ENCODE measurements around the gene SND1.
"Not testable (repeated sequence)": the region's sequence is repeated elsewhere in the genome, so short reads cannot be mapped to it uniquely, and the experiment has no call there.

SND1 gene

DNA sequence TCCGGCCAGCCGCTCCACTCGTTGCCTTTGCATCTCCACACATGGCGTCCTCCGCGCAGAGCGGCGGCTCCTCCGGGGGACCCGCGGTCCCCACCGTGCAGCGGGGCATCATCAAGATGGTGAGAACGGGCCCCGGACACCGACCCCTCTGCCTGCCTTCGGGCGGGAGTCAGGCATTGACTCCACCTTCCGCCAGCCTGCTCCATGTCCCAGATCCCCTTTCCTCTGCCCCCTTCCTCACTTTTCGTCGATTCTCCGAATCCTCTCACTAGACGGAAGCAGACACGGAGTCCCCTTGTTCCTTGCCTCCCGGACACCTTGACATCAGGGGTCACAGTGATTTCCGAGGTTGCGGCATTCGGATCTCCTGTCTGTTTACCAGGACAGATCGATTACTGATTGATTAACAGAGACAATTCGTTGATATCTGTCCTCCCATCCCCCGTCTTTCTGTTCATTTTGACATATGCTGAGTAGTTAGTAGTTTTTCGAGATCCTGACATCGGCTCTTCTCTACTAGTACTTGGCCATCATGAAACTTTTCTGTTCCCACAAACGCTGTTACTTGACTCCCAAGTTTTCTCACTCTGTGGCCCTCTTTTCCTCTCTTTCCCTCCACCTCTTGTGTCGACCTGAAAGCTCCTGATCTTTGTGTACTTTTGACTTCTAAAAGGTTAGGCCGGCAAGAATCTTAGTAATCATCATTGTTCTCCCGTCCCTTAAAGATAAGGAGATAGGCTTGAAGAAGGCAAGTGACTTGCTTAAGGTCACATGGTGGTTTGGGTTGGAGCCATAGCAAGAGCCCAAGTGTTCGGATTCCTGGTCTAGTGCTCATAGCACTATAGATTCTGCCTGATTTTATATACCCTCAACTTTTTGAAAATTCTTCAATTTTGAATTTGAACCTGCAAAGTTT, 597 bp downstream of the SND1 start:
- DNase-seq (ENCODE audit: low spot score), result no peak

- no peak for DNase-seq (ENCODE audit: low spot score)
Observed at GRCh38 chr7:127653396-127653795, 1.4 kb downstream of the SND1 start.

- no peak for DNase-seq (ENCODE audit: low spot score)
Observed at GRCh38 chr7:127654404-127655394, 2.7 kb downstream of the SND1 start.

GRCh38 chr7:127655720-127656119, 3.7 kb downstream of the SND1 start:
- DNase-seq (ENCODE audit: low spot score), result no peak

DNA sequence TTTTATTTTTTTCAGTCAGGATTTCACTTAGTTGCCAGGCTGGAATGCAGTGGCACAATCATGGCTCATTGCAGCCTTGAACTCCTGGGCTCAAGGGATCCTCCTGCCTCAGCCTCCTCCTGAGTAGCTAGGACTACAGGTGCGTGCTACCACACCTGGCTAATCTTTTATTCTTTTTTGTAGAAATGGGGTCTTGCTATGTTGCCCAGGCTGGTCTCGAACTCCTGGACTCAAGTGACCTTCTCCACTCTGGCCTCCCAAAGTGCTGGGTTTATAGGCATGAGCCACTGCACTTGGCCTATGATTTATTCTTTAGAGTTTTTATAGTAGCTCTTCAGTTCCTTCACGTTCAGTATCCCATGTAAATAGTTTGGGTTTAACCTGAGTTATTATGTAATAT, 5.5 kb downstream of the SND1 start:
- no peak for DNase-seq (ENCODE audit: low spot score)

GRCh38 chr7:127658970-127659630, 7.1 kb downstream of the SND1 start:
- no peak for DNase-seq (ENCODE audit: low spot score)

DNA sequence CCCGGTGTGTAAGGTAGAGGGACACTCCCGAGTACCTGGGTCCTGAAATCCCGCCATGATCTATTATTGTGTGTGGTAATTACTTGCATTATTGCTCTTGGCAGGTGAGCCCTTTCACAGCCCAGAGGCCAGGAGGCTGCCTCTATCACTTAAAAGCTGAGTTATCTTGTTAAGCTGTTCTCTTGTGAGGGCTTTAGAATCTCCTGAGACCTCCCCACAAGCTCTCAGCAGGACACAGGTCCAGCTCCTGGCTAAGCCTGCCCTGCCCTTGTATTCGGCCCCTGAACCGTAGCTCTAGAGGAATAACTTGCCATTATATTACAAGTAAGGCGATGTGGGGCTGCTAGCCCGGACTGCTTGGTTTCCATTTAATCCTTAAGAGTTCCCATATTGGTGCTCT, 13.9 kb downstream of the SND1 start:
- no peak for DNase-seq (ENCODE audit: low spot score)

GRCh38 chr7:127666602-127667001, 14.6 kb downstream of the SND1 start:
- no peak for DNase-seq (ENCODE audit: low spot score)

GRCh38 chr7:127667017-127667670, 15.2 kb downstream of the SND1 start:
- DNase-seq (ENCODE audit: low spot score), result no peak

- DNase-seq (ENCODE audit: low spot score), result no peak
Observed at GRCh38 chr7:127667759-127668530, 16.0 kb downstream of the SND1 start.

GRCh38 chr7:127671341-127671740, 19.3 kb downstream of the SND1 start:
- DNase-seq (ENCODE audit: low spot score), result no peak

DNA sequence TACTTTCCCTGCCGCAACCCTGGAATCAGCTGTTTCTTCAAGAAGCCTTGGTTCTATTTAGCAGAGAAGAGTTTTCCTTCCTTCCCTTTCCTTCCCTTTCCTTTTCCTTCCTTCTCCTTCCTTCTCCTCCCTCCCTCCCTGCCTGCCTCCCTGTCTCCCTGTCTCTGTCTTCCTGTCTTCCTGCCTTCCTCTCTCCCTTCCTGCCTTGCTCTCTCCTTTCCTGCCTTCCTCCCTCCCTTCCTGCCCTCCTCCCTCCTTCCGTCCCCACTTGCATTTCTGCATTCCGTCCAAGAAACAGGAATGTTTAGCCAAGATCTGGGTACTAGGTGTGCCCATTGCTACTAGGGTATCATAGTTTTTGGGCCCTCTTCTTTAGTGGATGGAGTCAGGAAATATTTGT, 21.9 kb downstream of the SND1 start:
- DNase-seq (ENCODE audit: low spot score), result no peak

- no peak for DNase-seq (ENCODE audit: low spot score)
Observed at GRCh38 chr7:127674361-127674760, 22.4 kb downstream of the SND1 start.

DNA sequence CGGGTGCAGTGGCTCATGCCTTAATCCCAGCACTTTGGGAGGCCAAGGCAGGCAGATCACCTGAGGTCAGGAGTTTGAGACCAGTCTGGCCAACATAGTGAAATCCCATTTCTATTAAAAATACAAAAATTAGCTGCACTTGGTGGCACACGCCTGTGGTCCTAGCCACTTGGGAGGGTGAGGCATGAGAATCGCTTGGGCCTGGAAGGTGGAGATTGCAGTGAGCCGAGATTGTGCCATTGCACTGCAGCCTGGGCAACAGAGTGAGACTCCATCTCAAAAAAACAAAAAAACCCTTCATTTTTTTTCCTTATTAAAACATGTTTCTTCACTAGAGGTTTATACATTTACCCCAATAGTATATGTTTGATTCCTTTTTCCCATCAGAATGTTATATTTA, 22.9 kb downstream of the SND1 start:
- DNase-seq (ENCODE audit: low spot score), result not testable (repeated sequence)

DNA sequence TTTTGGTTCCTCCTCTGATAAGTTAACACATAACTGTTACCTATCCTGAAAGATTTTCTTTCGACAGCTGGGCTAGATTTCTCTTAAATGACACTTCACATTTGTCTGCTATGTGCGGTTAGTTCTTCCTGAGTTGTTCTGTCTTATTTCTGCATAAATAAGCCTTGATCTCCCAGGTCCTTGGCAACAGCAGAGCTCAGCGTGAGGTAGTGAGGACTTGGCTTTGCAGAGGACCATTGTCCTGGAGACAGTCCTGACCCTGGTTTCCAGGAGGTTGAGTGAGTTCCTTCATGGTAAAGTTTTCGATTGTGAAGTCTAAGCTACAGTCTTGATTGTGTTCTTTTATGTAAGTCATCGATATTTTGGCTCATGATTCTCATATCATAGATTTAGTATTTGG, 23.7 kb downstream of the SND1 start:
- no peak for DNase-seq (ENCODE audit: low spot score)

DNA sequence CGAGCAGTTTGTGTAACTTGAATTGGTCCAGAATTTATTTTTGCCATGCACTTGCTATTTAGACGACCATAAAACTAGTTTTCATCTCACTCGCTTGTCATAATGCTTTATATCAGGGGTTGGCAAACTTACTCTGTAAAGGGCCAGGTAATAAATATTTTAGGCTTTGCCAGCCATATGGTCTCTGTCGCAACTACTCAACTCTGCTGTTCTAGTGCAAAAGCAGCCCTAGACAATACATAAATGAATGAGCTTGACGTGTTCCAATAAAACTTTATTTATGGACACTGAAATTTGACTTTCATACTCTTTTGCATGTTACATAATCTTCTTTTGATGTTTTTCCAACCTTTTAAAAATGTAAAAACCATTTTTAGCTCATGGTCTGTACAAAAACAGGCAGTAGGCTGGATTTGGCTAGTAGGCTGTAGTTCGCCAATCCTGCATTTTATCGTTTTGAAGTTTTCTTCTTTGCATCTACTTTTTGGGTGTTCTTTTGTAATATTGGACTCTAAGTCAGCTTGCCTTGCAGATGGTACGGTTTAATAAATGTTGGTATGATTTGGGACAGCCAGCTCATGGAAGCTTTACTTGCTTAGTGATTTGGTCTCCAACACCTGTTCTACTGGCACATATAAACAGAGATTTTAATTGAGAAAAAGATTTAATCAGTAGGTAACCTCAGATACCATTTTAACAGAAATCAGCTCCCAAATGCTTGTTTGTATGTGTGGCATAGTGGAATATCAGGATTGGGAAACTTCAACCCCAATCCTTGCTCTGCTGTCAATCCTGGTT, 25.6 kb downstream of the SND1 start:
- no peak for DNase-seq (ENCODE audit: low spot score)

GRCh38 chr7:127678337-127678736, 26.3 kb downstream of the SND1 start:
- no peak for DNase-seq (ENCODE audit: low spot score)

DNA sequence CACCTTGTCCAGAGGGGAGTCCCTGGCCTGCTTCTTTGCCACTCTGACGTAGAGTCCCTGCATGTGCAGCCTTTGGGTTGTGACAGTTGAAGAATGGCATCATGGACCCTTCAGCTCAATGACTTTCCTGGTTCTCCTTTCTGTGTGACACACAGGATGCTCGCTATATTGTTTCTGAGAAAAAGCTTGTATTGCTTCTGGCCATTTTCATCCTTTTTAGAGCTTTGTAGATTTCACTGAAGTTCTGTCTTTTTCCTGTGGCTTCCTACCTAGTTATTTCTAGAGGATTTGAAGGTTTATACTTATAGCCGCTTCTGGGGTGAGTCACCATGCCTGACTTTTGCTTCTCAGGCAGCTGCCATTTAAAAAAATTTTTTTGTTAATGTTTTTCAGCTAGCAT, 27.0 kb downstream of the SND1 start:
- no peak for DNase-seq (ENCODE audit: low spot score)

GRCh38 chr7:127680983-127681382, 29.0 kb downstream of the SND1 start:
- DNase-seq (ENCODE audit: low spot score), result no peak

GRCh38 chr7:127682140-127682539, 30.1 kb downstream of the SND1 start:
- DNase-seq (ENCODE audit: low spot score), result no peak

Data from SK-N-DZ (cell line).